ENCODE results near the gene DRD1.

GRCh38 chr5:175452166-175452565 lies 8.2 kb upstream of the DRD1 start:
- TF ChIP-seq CTCF (conservative IDR thresholded peaks at IDR 0.05; ENCODE audit: low read depth in 2 of 2) (no peak), EZH2 (IDR thresholded peaks at IDR 0.05; ENCODE audit: low read depth, unreplicated experiment) (no peak), REST (IDR thresholded peaks at IDR 0.05; ENCODE audit: unreplicated experiment) (no peak), CREB1 (CRISPR knock-in tag; IDR thresholded peaks at IDR 0.05; ENCODE audit: low read depth) (no peak), JUNB (IDR thresholded peaks at IDR 0.05; ENCODE audit: unreplicated experiment) (no peak), ETS1 (IDR thresholded peaks at IDR 0.05) (no peak), POLR2AphosphoS5 (IDR thresholded peaks at IDR 0.05; ENCODE audit: low read depth) (no peak), EZH2phosphoT487 (IDR thresholded peaks at IDR 0.05; ENCODE audit: unreplicated experiment) (no peak)
